Measurements from ENCODE around the gene FUT3. TPM values are rescaled to one million over a fixed set of nuclear protein-coding genes. Genes with fewer than 3 reads are reported as not detected.

The FUT3 gene
- total and polyA plus RNA-seq, 8 donors: 1.1 to 119 (median 7.8) TPM

DNA sequence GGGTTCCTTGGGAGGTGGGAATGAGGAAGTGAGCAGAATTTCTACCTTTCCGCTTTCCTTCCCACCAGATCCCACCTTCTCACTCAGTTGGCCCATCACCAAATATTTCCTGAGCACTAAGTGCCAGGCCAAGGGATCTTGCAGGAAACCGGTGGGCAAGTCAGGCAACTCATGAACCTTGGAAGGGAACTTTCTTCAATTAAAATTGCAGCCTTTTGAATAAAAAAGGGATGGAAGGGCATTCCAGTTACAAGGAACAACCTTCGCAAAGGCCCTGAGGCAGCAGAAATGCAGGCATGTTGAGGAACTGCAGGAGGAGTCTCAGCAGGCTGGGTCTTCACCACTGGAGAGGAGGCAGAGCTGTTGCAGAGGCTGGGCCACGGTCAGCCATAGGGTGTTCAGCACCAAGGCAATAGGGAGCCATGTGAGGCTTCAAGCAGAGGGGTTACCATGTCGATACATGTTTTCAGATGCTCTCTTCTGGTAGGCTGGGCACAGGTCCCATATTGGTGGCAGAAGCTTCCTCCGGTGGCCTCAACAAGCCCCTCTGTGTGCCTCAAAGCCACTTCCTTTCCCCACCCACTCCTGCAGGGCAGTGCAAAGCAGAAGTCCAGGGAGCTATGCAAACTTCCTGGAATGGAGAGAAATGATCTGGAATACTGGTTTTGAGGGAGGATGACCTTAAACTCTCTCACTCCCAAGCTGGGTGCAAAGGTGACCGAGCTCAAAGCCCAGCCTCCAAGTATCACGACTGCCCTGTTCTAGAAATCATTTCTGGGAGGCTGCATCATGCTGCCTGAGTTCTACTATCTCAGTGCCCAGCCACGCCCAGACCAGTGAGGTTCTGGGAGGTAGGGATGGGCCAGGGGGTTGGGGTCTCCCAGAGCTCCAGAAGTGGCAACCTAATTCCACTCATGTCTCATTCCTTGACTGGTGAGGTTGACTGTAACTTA is 11.9 kb downstream of the FUT3 start, which contains the start of gene FUT6:
Gene FUT6, minus strand, starts transcription at position 638 of the 953 bp plus-strand sequence. CDS start 7,135 bp downstream, outside the sequence.
- intact Hi-C loops (cut with DNase I; ENCODE audit: low total_unique reads): no loop called here
- TF ChIP-seq CTCF (IDR thresholded peaks at IDR 0.05) (no peak), POLR2A (IDR thresholded peaks at IDR 0.05) (no peak), POLR2AphosphoS5 (IDR thresholded peaks at IDR 0.05) (no peak), EP300 (IDR thresholded peaks at IDR 0.05) (no peak)
- Histone ChIP-seq H3K36me3 (peaks cover 0 to 7% (median 0%) of the 10 kb centered on the region in 4 donors), H3K27ac (no peak within 1 kb of the TSS), H3K4me1 (no peaks in the 10 kb centered on the region), H3K4me3 (no peak within 1 kb of the TSS), H3K9me3 (no peaks in the 10 kb centered on the region), H3K27me3 (no peaks in the 10 kb centered on the region)
- DNase-seq: no peak
- WGBS, 5 donors: 68 to 79% (median 72%) methylated on average over 9 of the region's 9 CpGs

DNA sequence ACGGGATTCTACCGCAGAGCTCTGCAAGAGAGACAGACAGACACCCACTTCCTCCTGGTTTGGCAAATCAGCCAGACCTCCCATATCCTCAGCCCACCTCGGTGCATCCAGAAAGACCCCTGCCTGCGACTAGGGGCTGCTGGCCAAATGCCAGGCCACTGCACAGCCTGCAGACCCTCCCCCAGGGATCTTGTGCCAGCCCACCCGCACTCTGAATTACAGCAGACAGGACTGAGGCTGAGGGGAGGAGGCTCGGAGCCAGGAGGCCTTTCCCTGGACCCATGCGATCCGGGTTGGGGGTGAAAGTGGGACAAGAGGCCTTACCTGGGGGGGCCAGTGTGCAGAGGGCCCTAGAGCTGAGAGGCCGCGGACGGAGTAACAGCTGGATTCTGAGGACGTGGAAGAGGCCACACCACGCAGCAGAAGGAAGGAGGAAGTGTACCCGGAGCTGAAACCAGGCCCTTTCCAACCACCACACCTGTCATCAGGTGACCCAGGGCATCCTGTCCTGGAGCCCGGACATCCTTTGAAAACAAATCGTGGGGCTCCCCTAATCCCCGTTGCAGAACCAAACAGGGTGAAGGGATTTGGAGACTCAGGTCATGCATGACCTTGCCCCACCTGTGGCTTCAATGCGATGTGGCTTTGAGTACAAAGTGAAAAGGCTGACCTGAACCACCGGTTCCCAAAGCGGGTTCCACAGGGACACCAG is 12.7 kb downstream of the FUT3 start:
- no peak for DNase-seq
- intact Hi-C loops (cut with DNase I; ENCODE audit: low total_unique reads): no loop called here
- no peaks in the 10 kb centered on the region for H3K27me3 ChIP-seq
- no peak for TF ChIP-seq EP300 (IDR thresholded peaks at IDR 0.05)
- TF ChIP-seq CTCF (IDR thresholded peaks at IDR 0.05): no peak
- TF ChIP-seq POLR2AphosphoS5 (IDR thresholded peaks at IDR 0.05): no peak
- no peak for TF ChIP-seq POLR2A (IDR thresholded peaks at IDR 0.05)
- no peak overlapping the region for H3K27ac ChIP-seq
- peaks cover 0 to 6% (median 0%) of the 10 kb centered on the region in 4 donors for H3K36me3 ChIP-seq
- no peaks in the 10 kb centered on the region for H3K4me1 ChIP-seq
- no peak overlapping the region for H3K4me3 ChIP-seq
- H3K9me3 ChIP-seq: no peaks in the 10 kb centered on the region
- WGBS, 5 donors: 52 to 76% (median 68%) methylated on average over 14 to 20 of the region's 20 CpGs

DNA sequence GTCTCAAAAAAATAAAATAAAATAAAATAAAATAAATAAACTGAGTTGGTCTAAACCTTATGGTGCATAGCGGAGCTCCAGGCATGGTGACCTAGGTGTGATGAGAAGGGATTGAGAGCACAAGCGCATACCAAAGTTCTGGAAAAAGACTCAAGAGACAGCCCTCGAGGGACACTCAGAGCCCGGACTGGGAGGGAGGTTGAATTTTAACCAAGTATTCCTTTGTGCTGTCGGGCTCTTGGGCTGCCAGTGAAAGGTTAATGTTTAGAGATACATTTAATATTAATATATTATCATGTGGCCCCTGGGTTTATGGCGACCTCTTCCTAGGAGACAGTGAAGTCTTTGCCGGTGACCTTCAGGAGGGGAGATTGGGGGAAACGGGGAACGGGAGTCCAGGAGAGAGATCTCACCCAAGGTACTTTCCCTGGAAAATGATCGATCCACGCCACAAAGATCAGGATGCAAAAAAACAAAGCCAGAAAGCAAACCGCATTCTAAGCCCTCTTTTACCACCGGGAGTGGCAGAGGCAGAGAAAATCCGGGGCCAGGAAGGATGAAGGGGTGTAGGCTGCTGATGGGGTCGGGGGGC is 13.4 kb downstream of the FUT3 start:
- H3K4me3 ChIP-seq: no peak overlapping the region
- no peaks in the 10 kb centered on the region for H3K27me3 ChIP-seq
- 42 to 46% (median 42%) methylated on average over 14 to 15 of the region's 15 CpGs for WGBS, 5 donors
- H3K36me3 ChIP-seq: no peaks in the 10 kb centered on the region
- intact Hi-C loops (cut with DNase I; ENCODE audit: low total_unique reads): no loop called here
- H3K27ac ChIP-seq: no peak overlapping the region
- H3K9me3 ChIP-seq: no peaks in the 10 kb centered on the region
- TF ChIP-seq EP300 (IDR thresholded peaks at IDR 0.05) (no peak), POLR2AphosphoS5 (IDR thresholded peaks at IDR 0.05) (no peak), POLR2A (IDR thresholded peaks at IDR 0.05) (no peak), CTCF (IDR thresholded peaks at IDR 0.05) (no peak)
- H3K4me1 ChIP-seq: no peaks in the 10 kb centered on the region
- DNase-seq: no peak

Data from stomach (tissue), 9 donors.